HepG2 (cell line): ENCODE measurements around the gene TUT1. TPM values are rescaled to one million over a fixed set of nuclear protein-coding genes. Genes with fewer than 3 reads are reported as not detected.

Experiments used
- AKAP8 ChIP-seq: sonication (generic); formaldehyde crosslinking; IDR thresholded peaks from 2 replicates; pipeline ENCODE4 v1.5.1; 2020; ENCODE audit warnings: mild to moderate bottlenecking, missing genetic modification reagents
- ARNT2 ChIP-seq: sonication (generic); formaldehyde crosslinking; IDR thresholded peaks from 2 replicates; pipeline ENCODE4 v1.8.0; 2022; ENCODE audit warnings: mild to moderate bottlenecking, low read depth, missing genetic modification reagents, moderate library complexity
- CBX5 ChIP-seq: sonication (generic); formaldehyde crosslinking; IDR thresholded peaks from 2 replicates; pipeline ENCODE4 v1.4.0; 2020; ENCODE audit warnings: missing genetic modification reagents, borderline replicate concordance
- FOXK1 ChIP-seq: sonication (generic); formaldehyde crosslinking; IDR thresholded peaks from 2 replicates; pipeline ENCODE4 v1.4.0; 2020; ENCODE audit warnings: low read depth, missing genetic modification reagents, borderline replicate concordance
- FOXM1 ChIP-seq: sonication (generic); formaldehyde crosslinking; IDR thresholded peaks from 2 replicates; pipeline ENCODE4 v1.5.0; 2020; ENCODE audit warnings: missing genetic modification reagents
- FOXO4 ChIP-seq: sonication (generic); formaldehyde crosslinking; conservative IDR thresholded peaks from 2 replicates; pipeline ENCODE4 v1.8.1; 2023; ENCODE audit warnings: missing genetic modification reagents
- HMG20A ChIP-seq: IDR thresholded peaks from 2 replicates; pipeline ENCODE4 v1.6.1; 2016; ENCODE audit warnings: borderline replicate concordance
- IRF2 ChIP-seq: IDR thresholded peaks from 2 replicates; pipeline ENCODE4 v1.6.1; 2018; ENCODE audit warnings: missing genetic modification reagents, missing compliant biosample characterization
- KAT7 ChIP-seq: IDR thresholded peaks from 2 replicates; pipeline ENCODE4 v1.6.1; 2018; ENCODE audit warnings: borderline replicate concordance, missing compliant biosample characterization
- MXD1 ChIP-seq: sonication (generic); formaldehyde crosslinking; IDR thresholded peaks from 2 replicates; pipeline ENCODE4 v1.4.0; 2020; ENCODE audit warnings: mild to moderate bottlenecking, missing genetic modification reagents
- NCOA1 ChIP-seq: sonication (generic); formaldehyde crosslinking; IDR thresholded peaks from 2 replicates; pipeline ENCODE4 v1.9.0; 2021; ENCODE audit warnings: missing genetic modification reagents
- NFE2L1 ChIP-seq: sonication (generic); formaldehyde crosslinking; IDR thresholded peaks from 2 replicates; pipeline ENCODE4 v1.4.0; 2020; ENCODE audit warnings: missing genetic modification reagents, mild to moderate bottlenecking, borderline replicate concordance
- PAF1 ChIP-seq: IDR thresholded peaks from 2 replicates; pipeline ENCODE4 v1.6.1; 2016; ENCODE audit warnings: missing genetic modification reagents, missing compliant biosample characterization
- PATZ1 ChIP-seq: sonication (generic); formaldehyde crosslinking; IDR thresholded peaks from 2 replicates; pipeline ENCODE4 v1.4.0; 2020; ENCODE audit warnings: missing genetic modification reagents
- PCBP1 ChIP-seq: fragments of 200-400 bp; formaldehyde crosslinking; IDR thresholded peaks from 2 replicates; pipeline ENCODE4 v1.6.1; 2017; ENCODE audit warnings: mild to moderate bottlenecking, low read depth, low read length, borderline replicate concordance
- REXO4 ChIP-seq: sonication (generic); formaldehyde crosslinking; IDR thresholded peaks from 2 replicates; pipeline ENCODE4 v1.8.0; 2022; ENCODE audit warnings: missing genetic modification reagents, mild to moderate bottlenecking, borderline replicate concordance
- THAP9 ChIP-seq: sonication (generic); formaldehyde crosslinking; IDR thresholded peaks from 2 replicates; pipeline ENCODE4; 2020; ENCODE audit warnings: missing genetic modification reagents, mild to moderate bottlenecking, borderline replicate concordance
- ZBTB46 ChIP-seq: sonication (generic); formaldehyde crosslinking; IDR thresholded peaks from 2 replicates; pipeline ENCODE4 v1.4.0; 2020; ENCODE audit warnings: mild to moderate bottlenecking, missing genetic modification reagents, borderline replicate concordance
- ZFP36 ChIP-seq: fragments of 150-350 bp; IDR thresholded peaks from 2 replicates; pipeline ENCODE4 v1.6.1; 2018; ENCODE audit warnings: borderline replicate concordance, low read length, low read depth; ENCODE audit not compliant: partially characterized antibody
- ZFP37 ChIP-seq: sonication (generic); formaldehyde crosslinking; IDR thresholded peaks from 2 replicates; pipeline ENCODE4 v1.4.0; 2020; ENCODE audit warnings: missing genetic modification reagents, borderline replicate concordance
- ZNF30 ChIP-seq: sonication (generic); formaldehyde crosslinking; IDR thresholded peaks from 2 replicates; pipeline ENCODE4 v1.5.0; 2020; ENCODE audit warnings: mild to moderate bottlenecking, missing genetic modification reagents
- polyA plus RNA-seq, 8 experiments: library from polyadenylated mRNA; depleted of rRNA in 3 of 8; stranded (reverse) in 7 of 8; unstranded in 1 of 8; fragments of >200 nt; fragmentation: Illumina TruSeq in 4 of 8; extraction: Trizol in 4 of 8; gene quantifications; 2 replicates each; pipeline versions ENCODE4 v1.2.1 to v1.2.3, GENCODE V29; 2011 to 2016; ENCODE audit warnings: low read depth in 4 of 8, missing spikeins in 1 of 8, mixed read lengths in 1 of 8; ENCODE audit not compliant: insufficient read depth in 1 of 8
- total RNA-seq, 5 experiments: library from RNA; depleted of rRNA; stranded (reverse); fragments of >200 nt; fragmentation: Illumina TruSeq; extraction: Trizol; gene quantifications; 2 replicates each; pipeline ENCODE4 v1.2.3, GENCODE V29; 2016; ENCODE audit warnings: low read depth in 1 of 5

Gene TUT1
- total and polyA plus RNA-seq, 2 of the 13 experiments (the other 11 are each of a cell fraction or from before 2014, with no cell fraction given) = 9.7 to 14.3 TPM

GRCh38 chr11:62611705-62612365 lies 20.5 kb upstream of the TUT1 start (continued):
- TF ChIP-seq FOXO4 (CRISPR knock-in tag) = no peak
- peak; percentile 82 for TF ChIP-seq PATZ1 (CRISPR knock-in tag)
- TF ChIP-seq HMG20A (CRISPR knock-in tag) = 0 out of 2 replicates have a peak, but pooled peaks have one; percentile 14
- 0 out of 2 replicates have a peak, but pooled peaks have one; percentile 48 for TF ChIP-seq ZBTB46 (CRISPR knock-in tag)
- no peak for TF ChIP-seq ARNT2 (CRISPR knock-in tag)
- TF ChIP-seq AKAP8 = 0 out of 2 replicates have a peak, but pooled peaks have one; percentile 27
- 0 out of 2 replicates have a peak, but pooled peaks have one; percentile 10 for TF ChIP-seq MXD1 (CRISPR knock-in tag)
- no peak for TF ChIP-seq ZFP37 (CRISPR knock-in tag)
- no peak for TF ChIP-seq PAF1 (CRISPR knock-in tag)
- no peak for TF ChIP-seq NCOA1 (CRISPR knock-in tag)
- TF ChIP-seq ZNF30 = no peak
- peak; percentile 21 for TF ChIP-seq ZFP36
- no peak for TF ChIP-seq CBX5
- no peak for TF ChIP-seq KAT7
- no peak for TF ChIP-seq FOXM1 (CRISPR knock-in tag)
- no peak for TF ChIP-seq PCBP1
- TF ChIP-seq REXO4 (CRISPR knock-in tag) = no peak
- no peak for TF ChIP-seq NFE2L1 (CRISPR knock-in tag)
- TF ChIP-seq IRF2 (CRISPR knock-in tag) = peak; percentile 47; the same call in 1 of the 2 replicates
- TF ChIP-seq THAP9 = peak; percentile 43; the same call in 1 of the 2 replicates
- TF ChIP-seq FOXK1 (CRISPR knock-in tag) = no peak
